Effector memory CD4-positive, alpha-beta T cell (primary cell): ENCODE measurements around the gene MRPL27.

Experiments
- DNase-seq, 3 donors: peaks; one replicate each; pipeline ENCODE4 v3.0.0-alpha.2; 2020
- H3K27ac ChIP-seq: 2 replicates; pipeline ENCODE4 v1.7.0; 2013; ENCODE audit warnings: mild to moderate bottlenecking, low read length, moderate library complexity; ENCODE audit not compliant: insufficient read depth, poor library complexity, severe bottlenecking
- H3K27me3 ChIP-seq: replicated peaks from 2 replicates; pipeline ENCODE4 v1.7.0; 2013; ENCODE audit warnings: mild to moderate bottlenecking, low read length; ENCODE audit not compliant: insufficient read depth, control insufficient read depth, poor library complexity, severe bottlenecking
- H3K36me3 ChIP-seq: 2 replicates; pipeline ENCODE4 v1.7.0; 2013; ENCODE audit warnings: mild to moderate bottlenecking, low read length, moderate library complexity; ENCODE audit not compliant: control insufficient read depth, insufficient read depth
- H3K4me1 ChIP-seq: 2 replicates; pipeline ENCODE4 v1.7.0; 2013; ENCODE audit warnings: low read length, mild to moderate bottlenecking; ENCODE audit not compliant: control insufficient read depth, insufficient read depth, poor library complexity, severe bottlenecking
- H3K4me3 ChIP-seq: 2 replicates; pipeline ENCODE4 v1.7.0; 2013; ENCODE audit warnings: low read length, low read depth, mild to moderate bottlenecking; ENCODE audit not compliant: insufficient read depth, poor library complexity, severe bottlenecking
- H3K9me3 ChIP-seq: 2 replicates; pipeline ENCODE4 v1.7.0; 2013; ENCODE audit warnings: mild to moderate bottlenecking, low read length, moderate library complexity; ENCODE audit not compliant: control insufficient read depth

The MRPL27 gene

GRCh38 chr17:50372222-50372757 is 694 bp downstream of the MRPL27 start:
- Histone ChIP-seq H3K4me3 (peak overlapping the region; percentile 92), H3K27ac (peak overlapping the region; percentile 97), H3K4me1 (peaks cover 16% of the 10 kb centered on the region), H3K9me3 (no peaks in the 10 kb centered on the region), H3K27me3 (no peaks in the 10 kb centered on the region), H3K36me3 (peaks cover 28% of the 10 kb centered on the region)
- no peak for DNase-seq

DNA sequence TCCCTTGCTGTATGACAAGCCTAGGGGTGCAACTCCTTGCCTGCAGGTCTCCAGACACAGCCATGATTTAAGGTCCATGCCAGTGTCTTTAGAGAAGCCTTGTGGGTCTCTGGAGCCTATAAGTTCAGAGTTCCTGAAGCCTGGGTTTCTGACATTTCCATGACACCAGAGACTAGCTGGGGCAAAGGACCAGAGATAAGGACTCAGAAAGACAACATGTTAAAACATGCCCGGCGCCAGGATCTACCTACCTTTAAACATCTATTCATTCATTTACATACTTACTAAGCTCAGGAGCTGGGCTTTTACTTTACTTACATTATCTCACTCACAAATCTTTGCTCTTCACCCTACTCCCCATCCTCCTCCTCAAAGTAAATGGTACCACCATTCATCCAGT is 1.5 kb downstream of the MRPL27 start:
- Histone ChIP-seq H3K4me1 (peaks cover 16% of the 10 kb centered on the region), H3K9me3 (no peaks in the 10 kb centered on the region), H3K27ac (no peak overlapping the region), H3K27me3 (no peaks in the 10 kb centered on the region), H3K36me3 (peaks cover 36% of the 10 kb centered on the region), H3K4me3 (no peak overlapping the region)
- no peak for DNase-seq

DNA sequence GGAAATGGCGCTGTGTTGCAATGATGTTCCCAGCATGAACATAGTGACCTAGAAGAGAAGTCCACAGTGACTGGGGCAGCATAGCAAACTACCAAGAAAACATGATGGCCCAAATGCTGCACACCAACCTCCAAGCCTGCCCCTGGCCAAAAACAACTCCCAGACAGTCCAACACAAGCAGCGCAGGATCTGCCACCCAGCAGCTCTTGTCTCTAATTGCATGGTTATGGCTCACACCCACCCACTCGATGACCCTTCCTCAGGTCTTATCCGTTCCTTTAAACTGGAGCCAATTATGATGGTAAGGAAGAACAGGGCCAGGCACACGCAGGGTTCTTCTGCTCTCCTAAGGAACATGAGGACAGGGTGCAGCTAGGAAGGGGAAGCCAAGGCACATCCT is 2.9 kb downstream of the MRPL27 start:
- H3K27ac ChIP-seq, result no peak overlapping the region
- H3K9me3 ChIP-seq, result no peaks in the 10 kb centered on the region
- no peaks in the 10 kb centered on the region for H3K27me3 ChIP-seq
- peaks cover 16% of the 10 kb centered on the region for H3K4me1 ChIP-seq
- H3K4me3 ChIP-seq, result no peak overlapping the region
- no peak for DNase-seq
- H3K36me3 ChIP-seq, result peaks cover 48% of the 10 kb centered on the region

- H3K36me3 ChIP-seq, result peaks cover 51% of the 10 kb centered on the region
- H3K27ac ChIP-seq, result no peak overlapping the region
- H3K9me3 ChIP-seq, result no peaks in the 10 kb centered on the region
- H3K4me3 ChIP-seq, result no peak overlapping the region
- H3K4me1 ChIP-seq, result peaks cover 13% of the 10 kb centered on the region
- DNase-seq, result no peak
- H3K27me3 ChIP-seq, result no peaks in the 10 kb centered on the region
These were observed 5.6 kb downstream of the MRPL27 start for GRCh38 chr17:50367401-50367800.

DNA sequence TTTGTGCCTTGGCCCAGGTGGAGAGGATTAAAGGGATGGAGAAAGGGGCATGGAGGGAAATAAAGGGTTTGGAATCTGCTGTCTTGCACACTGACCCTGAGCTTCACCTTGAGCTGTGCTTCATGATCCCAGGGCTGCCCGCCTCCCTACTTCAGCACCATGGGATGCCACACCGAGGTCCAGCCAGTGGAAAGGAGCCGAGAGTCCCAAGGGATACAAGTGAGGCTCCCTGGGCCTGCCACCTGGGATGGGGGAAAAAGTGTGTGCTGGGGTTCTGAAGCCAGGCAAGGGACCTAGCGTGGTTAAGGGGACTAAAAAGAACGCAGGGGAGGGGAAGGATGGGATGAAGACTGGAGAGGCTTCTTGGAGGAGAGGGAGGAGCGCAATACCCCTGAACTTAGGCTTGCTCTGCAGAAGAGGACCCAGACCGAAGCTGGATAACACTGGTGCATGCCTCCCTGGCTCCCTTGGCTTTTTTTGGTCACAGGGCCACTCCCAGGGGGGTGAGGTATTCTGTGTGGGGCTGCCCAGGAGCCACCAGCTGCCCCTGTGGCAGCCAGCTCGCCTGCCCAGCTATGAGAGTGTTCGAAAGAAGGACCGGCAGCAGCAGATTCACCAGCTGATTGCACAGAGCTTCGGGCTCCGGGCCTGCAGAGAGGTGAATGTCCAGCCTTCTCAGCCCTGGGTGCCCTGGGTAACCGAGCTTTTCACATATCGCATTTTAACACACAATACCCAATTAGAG is 7.2 kb downstream of the MRPL27 start:
- peaks cover 51% of the 10 kb centered on the region for H3K36me3 ChIP-seq

DNA sequence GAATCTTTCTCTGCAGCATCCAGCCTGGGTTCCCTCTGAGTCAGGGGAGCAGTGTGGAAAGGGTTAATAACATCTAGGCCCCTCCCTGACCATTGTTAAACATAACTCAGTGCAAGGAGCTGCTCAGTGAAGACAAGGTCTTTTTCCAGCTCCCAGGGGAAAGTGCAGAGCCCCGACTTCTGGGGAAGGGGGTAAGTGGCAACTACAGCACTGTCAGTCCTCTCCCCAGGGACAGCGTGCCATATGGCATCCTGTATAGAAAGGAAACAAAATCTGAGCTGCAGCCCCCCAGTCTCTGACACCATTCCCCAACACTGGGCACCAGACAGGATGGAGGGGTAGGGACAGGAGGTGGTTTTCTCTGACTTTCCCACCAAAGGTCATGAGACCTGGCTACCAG is 7.8 kb downstream of the MRPL27 start:
- no peaks in the 10 kb centered on the region for H3K9me3 ChIP-seq
- H3K36me3 ChIP-seq, result peaks cover 46% of the 10 kb centered on the region
- H3K27ac ChIP-seq, result no peak overlapping the region

More for the DNA sequence above, 7.2 kb downstream of the MRPL27 start:
- DNase-seq, result no peak
- H3K27me3 ChIP-seq, result no peaks in the 10 kb centered on the region
- no peak overlapping the region for H3K27ac ChIP-seq
- H3K4me1 ChIP-seq, result peaks cover 4% of the 10 kb centered on the region
- H3K9me3 ChIP-seq, result no peaks in the 10 kb centered on the region
- H3K4me3 ChIP-seq, result no peak overlapping the region

GRCh38 chr17:50364715-50365114 is 8.3 kb downstream of the MRPL27 start:
- Histone ChIP-seq H3K27ac (no peak overlapping the region), H3K27me3 (no peaks in the 10 kb centered on the region), H3K9me3 (no peaks in the 10 kb centered on the region), H3K36me3 (peaks cover 43% of the 10 kb centered on the region), H3K4me3 (no peak overlapping the region), H3K4me1 (peaks cover 4% of the 10 kb centered on the region)
- no peak for DNase-seq

More for the DNA sequence above, 7.8 kb downstream of the MRPL27 start:
- Histone ChIP-seq H3K27me3 (no peaks in the 10 kb centered on the region), H3K4me1 (peaks cover 4% of the 10 kb centered on the region), H3K4me3 (no peak overlapping the region)
- DNase-seq, result no peak

- Histone ChIP-seq H3K4me1 (peaks cover 4% of the 10 kb centered on the region), H3K36me3 (peaks cover 44% of the 10 kb centered on the region), H3K4me3 (no peak overlapping the region), H3K27ac (no peak overlapping the region), H3K9me3 (no peaks in the 10 kb centered on the region), H3K27me3 (no peaks in the 10 kb centered on the region)
- DNase-seq, result no peak
These were observed 8.9 kb downstream of the MRPL27 start for GRCh38 chr17:50364061-50364458.

DNA sequence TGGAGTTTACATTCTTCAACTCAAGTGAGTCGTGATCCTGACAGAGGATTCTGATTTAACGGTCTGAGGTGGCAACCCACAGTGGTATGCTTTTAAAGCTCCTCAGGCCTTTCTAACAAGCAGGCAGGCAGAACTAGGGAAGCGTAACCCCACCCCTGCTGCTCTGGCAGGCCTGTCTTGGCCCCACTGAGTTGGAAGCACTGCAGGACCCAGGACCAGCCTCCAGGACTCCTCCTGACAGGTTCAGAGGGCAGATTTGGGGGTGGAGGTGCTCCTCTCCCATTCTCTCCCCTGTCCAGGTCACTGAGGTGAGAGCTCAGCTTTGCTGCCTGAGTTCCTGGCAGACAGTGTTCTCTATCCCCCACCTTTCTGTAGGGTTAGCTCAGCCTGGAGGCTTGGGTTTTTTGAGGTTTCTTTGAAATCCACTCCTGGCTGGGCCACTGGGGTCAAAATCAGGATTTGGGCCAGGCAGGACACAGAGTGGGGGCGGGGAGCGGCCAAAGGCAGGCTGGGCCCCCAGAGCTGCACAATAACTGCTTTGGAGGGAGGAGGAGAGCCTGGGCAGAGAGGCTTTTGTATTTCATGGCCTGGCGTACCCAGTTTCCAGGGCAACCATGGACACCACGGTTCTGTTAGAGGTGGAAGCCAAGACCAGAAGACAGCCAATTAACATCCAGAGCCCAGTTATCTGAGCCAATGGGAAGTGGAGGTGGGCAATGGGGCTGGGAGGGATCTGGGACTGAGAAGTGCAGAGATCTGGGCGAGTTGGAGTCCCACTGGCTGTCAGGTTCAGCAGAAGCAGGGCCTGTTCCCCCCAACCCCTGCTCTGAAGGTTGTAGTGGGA is 9.5 kb downstream of the MRPL27 start:
- Histone ChIP-seq H3K27me3 (no peaks in the 10 kb centered on the region), H3K36me3 (peaks cover 47% of the 10 kb centered on the region), H3K4me3 (no peak overlapping the region), H3K9me3 (no peaks in the 10 kb centered on the region), H3K4me1 (peaks cover 4% of the 10 kb centered on the region), H3K27ac (no peak overlapping the region)
- no peak for DNase-seq

- no peak overlapping the region for H3K4me3 ChIP-seq
- H3K4me1 ChIP-seq, result peaks cover 4% of the 10 kb centered on the region
- DNase-seq, result no peak
- no peaks in the 10 kb centered on the region for H3K27me3 ChIP-seq
- no peak overlapping the region for H3K27ac ChIP-seq
- peaks cover 47% of the 10 kb centered on the region for H3K36me3 ChIP-seq
- H3K9me3 ChIP-seq, result no peaks in the 10 kb centered on the region
These were observed 10.3 kb downstream of the MRPL27 start for GRCh38 chr17:50362661-50363060.
